ENCODE data around the gene ZNF367. TPM values are rescaled to one million over a fixed set of nuclear protein-coding genes. Genes with fewer than 3 reads are reported as not detected.
A peak's percentile ranks its signal among the peaks of the same experiment; 100 is the strongest.

ZNF367 gene
- polyA plus RNA-seq, 1 donor = 8.2 TPM

DNA sequence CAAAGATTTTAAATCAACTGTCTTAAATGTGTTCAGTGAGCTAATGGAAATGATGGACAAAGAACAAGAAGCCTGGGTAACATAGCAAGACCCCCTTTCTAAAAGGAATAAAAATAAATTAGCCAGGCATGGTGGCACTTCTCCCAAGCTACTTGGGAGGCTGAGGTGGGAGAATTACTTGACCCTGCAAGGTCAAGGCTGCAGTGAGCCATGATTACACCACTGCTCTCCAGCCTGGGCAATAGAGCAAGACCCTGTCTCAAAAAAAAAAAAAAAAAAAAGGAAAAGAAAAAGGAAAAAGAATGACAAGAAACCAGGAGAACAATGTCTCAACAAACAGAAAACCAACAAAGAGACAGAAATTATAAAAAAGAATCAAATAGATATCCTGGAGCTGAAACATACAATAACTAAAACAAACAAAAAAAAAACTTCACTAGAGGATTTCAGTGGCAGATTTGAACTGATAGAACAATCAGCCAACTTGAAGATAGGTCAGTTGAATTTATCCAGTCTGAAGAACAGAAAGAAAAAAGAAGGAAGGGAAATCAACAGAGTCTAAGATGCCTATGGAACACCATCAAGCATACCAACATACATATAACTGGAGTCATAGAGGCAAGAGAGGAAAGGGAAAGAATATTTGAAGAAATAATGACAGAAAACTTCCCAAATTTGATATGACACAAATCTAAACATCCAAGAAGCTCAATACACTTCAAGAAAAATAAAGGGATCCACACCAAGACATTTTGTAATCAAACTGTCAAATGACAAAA lies 17.8 kb downstream of the ZNF367 start:
- Histone ChIP-seq H3K9me3 (ENCODE audit: control insufficient read depth, low read depth, low read length) (peaks cover 6% of the 10 kb centered on the region), H3K36me3 (ENCODE audit: control insufficient read depth, insufficient read depth, low read length) (no peaks in the 10 kb centered on the region), H3K27ac (ENCODE audit: low read length) (no peak overlapping the region), H3K4me1 (ENCODE audit: control insufficient read depth, insufficient read depth, low read length) (no peaks in the 10 kb centered on the region), H3K4me3 (ENCODE audit: low read length) (no peak overlapping the region), H3K27me3 (ENCODE audit: control insufficient read depth, insufficient read depth, low read length) (no peaks in the 10 kb centered on the region)
- DNase-seq = no peak

DNA sequence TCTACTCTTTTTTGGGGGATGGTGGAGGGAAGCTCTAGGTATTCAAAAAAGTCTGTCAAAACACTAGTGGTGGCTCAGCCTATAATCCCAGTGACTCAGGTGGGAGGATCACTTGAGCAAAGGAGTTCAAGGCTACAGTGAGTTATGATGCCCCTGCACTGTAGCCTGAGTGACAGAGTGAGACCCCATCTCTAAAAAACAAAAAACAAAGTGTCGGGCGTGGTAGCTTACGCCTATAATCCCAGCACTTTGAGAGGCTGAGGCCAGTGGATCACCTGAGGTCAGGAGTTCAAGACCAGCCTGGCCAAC lies 18.9 kb downstream of the ZNF367 start:
- Histone ChIP-seq H3K9me3 (ENCODE audit: control insufficient read depth, low read depth, low read length) (peaks cover 6% of the 10 kb centered on the region), H3K27ac (ENCODE audit: low read length) (peak overlapping the region; percentile 50), H3K27me3 (ENCODE audit: control insufficient read depth, insufficient read depth, low read length) (no peaks in the 10 kb centered on the region), H3K4me3 (ENCODE audit: low read length) (no peak overlapping the region), H3K4me1 (ENCODE audit: control insufficient read depth, insufficient read depth, low read length) (no peaks in the 10 kb centered on the region), H3K36me3 (ENCODE audit: control insufficient read depth, insufficient read depth, low read length) (no peaks in the 10 kb centered on the region)
- no peak for DNase-seq
- WGBS (ENCODE audit: insufficient coverage, low lambda C conversion rate) = no CpG with 5 or more reads among the region's 3 CpGs

DNA sequence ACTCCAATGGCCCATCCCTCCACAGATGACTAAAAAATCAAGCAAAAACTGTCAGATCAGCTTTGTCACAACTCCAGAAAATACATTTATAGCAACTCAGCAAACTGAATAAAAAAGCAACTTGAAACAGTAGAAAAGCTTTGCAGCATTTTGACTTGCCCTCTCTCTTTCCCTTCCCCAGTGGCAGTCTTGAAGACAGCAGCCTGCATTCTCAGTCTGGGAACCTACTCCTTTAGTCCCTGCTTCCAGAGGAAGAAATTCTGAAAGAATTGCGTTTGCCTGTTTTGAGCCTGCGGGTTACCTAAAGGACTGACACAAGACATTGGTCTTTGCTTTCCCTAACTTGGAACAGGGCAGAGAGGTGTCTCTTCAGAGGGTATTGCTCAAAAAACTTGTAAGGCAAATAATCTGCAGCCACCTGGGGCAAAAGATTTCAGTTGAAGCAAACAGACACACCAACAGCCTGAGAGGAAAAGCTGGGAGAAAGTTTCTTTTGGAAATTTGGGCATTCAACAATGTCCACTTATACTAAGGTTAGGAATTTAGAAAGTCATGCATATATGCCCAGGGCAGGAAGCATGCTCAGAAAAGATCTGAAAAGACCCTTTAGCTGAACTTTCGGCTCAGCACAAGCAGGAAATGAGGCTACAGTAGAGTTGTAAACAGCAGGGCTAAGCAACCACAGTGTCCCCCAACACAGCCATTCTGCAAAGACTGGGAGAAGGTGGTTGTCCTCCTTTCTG lies 19.4 kb downstream of the ZNF367 start:
- WGBS (ENCODE audit: insufficient coverage, low lambda C conversion rate) = no CpG with 5 or more reads among the region's 3 CpGs
- no peak for DNase-seq
- peaks cover 6% of the 10 kb centered on the region for H3K9me3 ChIP-seq (ENCODE audit: control insufficient read depth, low read depth, low read length)
- H3K27me3 ChIP-seq (ENCODE audit: control insufficient read depth, insufficient read depth, low read length) = no peaks in the 10 kb centered on the region
- peak overlapping the region; percentile 50 for H3K27ac ChIP-seq (ENCODE audit: low read length)
- no peak overlapping the region for H3K4me3 ChIP-seq (ENCODE audit: low read length)
- no peaks in the 10 kb centered on the region for H3K4me1 ChIP-seq (ENCODE audit: control insufficient read depth, insufficient read depth, low read length)
- H3K36me3 ChIP-seq (ENCODE audit: control insufficient read depth, insufficient read depth, low read length) = no peaks in the 10 kb centered on the region

DNA sequence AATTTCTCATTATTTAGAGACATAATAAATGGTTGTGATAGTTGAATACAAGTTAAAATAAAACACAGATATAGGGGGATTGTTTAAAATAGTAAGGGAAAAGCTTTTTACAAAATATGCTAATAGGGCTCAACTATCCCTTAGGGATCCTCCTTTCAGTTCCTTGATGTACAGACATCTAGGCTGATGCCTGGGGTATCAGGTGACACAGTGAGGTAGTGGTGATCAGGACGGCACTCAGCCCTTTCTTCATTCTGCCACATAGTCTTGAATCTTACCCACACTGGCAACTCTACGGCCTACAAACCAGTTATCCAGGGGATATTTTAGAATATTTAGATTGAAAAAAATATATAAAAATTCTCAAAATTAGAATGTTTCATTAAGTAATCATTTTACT lies 22.2 kb downstream of the ZNF367 start:
- no CpG with 5 or more reads among the region's 2 CpGs for WGBS (ENCODE audit: insufficient coverage, low lambda C conversion rate)

DNA sequence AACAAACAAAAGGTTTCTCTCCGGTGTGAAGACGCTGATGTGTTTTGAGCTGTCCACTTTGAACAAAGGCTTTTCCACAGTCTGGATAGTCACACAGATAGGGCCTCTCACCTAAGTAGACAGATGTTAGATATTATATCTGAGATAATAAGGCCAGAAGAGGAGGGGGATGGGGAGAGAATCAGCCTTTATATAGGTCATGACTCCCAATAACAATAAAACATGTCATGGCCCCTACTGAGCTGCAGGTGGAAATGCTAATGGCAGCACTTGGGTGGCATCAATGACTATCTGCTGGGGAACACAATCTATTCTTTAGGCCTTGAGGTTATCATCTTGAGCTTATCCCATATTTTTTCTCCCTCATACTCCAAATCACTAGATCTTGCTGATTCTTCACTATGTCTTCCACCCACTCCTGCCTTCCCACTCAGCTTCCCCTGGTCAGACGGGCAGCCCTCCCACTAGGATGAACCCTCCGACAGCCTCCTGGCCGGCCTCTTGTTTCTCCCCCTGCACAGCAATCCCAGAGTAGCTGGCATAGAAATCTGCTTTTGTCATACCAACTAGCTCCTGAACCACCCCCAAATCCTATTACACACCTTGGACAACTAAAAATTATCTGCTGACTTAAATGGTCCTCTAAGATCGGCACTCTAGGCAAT lies 23.2 kb downstream of the ZNF367 start:
- Histone ChIP-seq H3K9me3 (ENCODE audit: control insufficient read depth, low read depth, low read length) (no peaks in the 10 kb centered on the region), H3K4me1 (ENCODE audit: control insufficient read depth, insufficient read depth, low read length) (peaks cover 20% of the 10 kb centered on the region), H3K36me3 (ENCODE audit: control insufficient read depth, insufficient read depth, low read length) (peaks cover 3% of the 10 kb centered on the region), H3K27me3 (ENCODE audit: control insufficient read depth, insufficient read depth, low read length) (no peaks in the 10 kb centered on the region), H3K27ac (ENCODE audit: low read length) (no peak overlapping the region), H3K4me3 (ENCODE audit: low read length) (no peak overlapping the region)
- WGBS (ENCODE audit: insufficient coverage, low lambda C conversion rate) = 67% methylated on average over 1 of the region's 6 CpGs
- DNase-seq = no peak

More for the DNA sequence above, 22.2 kb downstream of the ZNF367 start:
- H3K27ac ChIP-seq (ENCODE audit: low read length) = no peak overlapping the region
- no peak overlapping the region for H3K4me3 ChIP-seq (ENCODE audit: low read length)
- DNase-seq = no peak
- peaks cover 10% of the 10 kb centered on the region for H3K4me1 ChIP-seq (ENCODE audit: control insufficient read depth, insufficient read depth, low read length)
- no peaks in the 10 kb centered on the region for H3K27me3 ChIP-seq (ENCODE audit: control insufficient read depth, insufficient read depth, low read length)
- peaks cover 3% of the 10 kb centered on the region for H3K36me3 ChIP-seq (ENCODE audit: control insufficient read depth, insufficient read depth, low read length)
- peaks cover 4% of the 10 kb centered on the region for H3K9me3 ChIP-seq (ENCODE audit: control insufficient read depth, low read depth, low read length)

DNA sequence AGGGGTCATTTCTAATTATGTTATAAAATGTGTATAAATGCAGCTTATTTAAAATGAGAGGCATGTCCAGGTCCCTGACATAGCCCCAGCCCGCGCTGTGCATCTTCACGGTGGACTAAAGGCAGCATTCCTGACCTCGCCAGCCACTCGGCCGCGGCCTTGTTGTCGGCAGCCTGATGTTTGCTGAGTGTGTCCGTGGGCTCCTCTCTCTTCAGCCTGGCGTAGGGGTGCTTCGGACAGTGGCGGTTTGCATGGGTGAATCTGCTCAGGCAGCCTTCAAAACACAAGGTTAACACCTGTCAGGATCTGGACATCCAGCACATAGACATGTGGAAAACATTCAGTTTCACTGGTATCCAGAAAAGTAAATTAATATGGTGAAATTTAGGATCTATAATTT lies 25.9 kb downstream of the ZNF367 start:
- H3K4me3 ChIP-seq (ENCODE audit: low read length) = no peak overlapping the region
- no peak for DNase-seq

DNA sequence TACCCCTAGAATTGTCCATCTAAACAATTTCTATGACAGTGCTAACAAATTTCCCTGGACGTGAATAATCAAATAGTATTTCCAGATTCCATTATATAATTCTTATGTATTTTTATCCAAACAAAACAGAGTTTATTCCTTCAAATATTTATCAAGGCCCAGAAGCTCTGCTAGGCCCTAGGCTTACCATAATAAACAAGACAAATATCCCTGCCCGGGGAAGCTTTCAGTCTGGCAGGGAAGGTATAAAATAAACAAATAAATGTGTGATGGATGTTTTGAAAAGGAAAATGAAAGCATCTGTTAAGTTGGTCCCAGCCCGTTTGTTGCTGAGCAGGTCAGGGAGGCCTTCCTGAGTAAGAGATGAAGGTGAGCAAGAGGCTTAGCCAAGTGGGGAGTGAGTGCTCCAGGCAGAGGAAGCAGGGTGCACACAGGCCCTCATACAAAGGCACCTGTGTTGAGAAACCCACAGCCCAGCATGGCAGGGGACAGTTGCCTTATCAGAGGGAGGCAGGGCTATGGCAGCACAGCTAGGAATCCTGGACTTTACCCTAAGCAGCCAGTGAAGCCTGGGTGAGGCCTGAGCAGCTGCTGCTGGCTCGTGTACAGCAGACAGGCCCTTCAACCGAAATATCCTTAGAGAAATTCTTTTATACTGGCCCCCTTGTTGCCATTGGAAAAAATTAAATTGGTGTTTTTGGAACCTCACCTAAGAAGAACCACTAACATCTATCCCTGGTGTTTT lies 27.0 kb downstream of the ZNF367 start:
- DNase-seq = peak; percentile 92 to 97
- no peaks in the 10 kb centered on the region for H3K27me3 ChIP-seq (ENCODE audit: control insufficient read depth, insufficient read depth, low read length)
- H3K9me3 ChIP-seq (ENCODE audit: control insufficient read depth, low read depth, low read length) = no peaks in the 10 kb centered on the region
- H3K27ac ChIP-seq (ENCODE audit: low read length) = peak overlapping the region; percentile 94
- H3K36me3 ChIP-seq (ENCODE audit: control insufficient read depth, insufficient read depth, low read length) = peaks cover 3% of the 10 kb centered on the region
- H3K4me1 ChIP-seq (ENCODE audit: control insufficient read depth, insufficient read depth, low read length) = peaks cover 25% of the 10 kb centered on the region
- H3K4me3 ChIP-seq (ENCODE audit: low read length) = no peak overlapping the region
- WGBS (ENCODE audit: insufficient coverage, low lambda C conversion rate) = 30% methylated on average over 2 of the region's 5 CpGs

More for the DNA sequence above, 25.9 kb downstream of the ZNF367 start:
- Histone ChIP-seq H3K27ac (ENCODE audit: low read length) (peak overlapping the region; percentile 94), H3K4me1 (ENCODE audit: control insufficient read depth, insufficient read depth, low read length) (peaks cover 21% of the 10 kb centered on the region), H3K27me3 (ENCODE audit: control insufficient read depth, insufficient read depth, low read length) (no peaks in the 10 kb centered on the region), H3K9me3 (ENCODE audit: control insufficient read depth, low read depth, low read length) (no peaks in the 10 kb centered on the region), H3K36me3 (ENCODE audit: control insufficient read depth, insufficient read depth, low read length) (peaks cover 3% of the 10 kb centered on the region)
- no CpG with 5 or more reads among the region's 12 CpGs for WGBS (ENCODE audit: insufficient coverage, low lambda C conversion rate)

DNA sequence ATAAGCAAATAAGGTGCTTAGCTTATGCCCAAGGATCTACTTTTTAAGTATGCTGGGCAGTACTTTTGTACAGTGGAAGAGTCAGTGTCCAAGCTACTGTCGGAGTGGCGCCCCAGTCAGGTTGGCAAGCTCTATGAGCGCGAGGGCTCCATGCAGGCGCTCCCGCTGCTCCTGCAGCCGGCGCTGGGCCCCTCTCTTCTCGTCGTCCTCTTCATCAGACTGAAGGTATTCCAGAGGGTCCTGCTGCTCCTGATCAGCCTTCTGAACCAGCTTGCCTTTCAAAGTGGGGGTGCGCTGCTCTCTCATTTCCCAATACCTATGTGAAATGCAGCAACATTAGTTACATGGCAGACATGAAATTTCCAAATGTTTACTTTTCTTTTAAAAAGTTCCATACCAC lies 30.0 kb downstream of the ZNF367 start:
- no peak for DNase-seq
- WGBS (ENCODE audit: insufficient coverage, low lambda C conversion rate) = no CpG with 5 or more reads among the region's 11 CpGs
- H3K9me3 ChIP-seq (ENCODE audit: control insufficient read depth, low read depth, low read length) = no peaks in the 10 kb centered on the region
- peaks cover 39% of the 10 kb centered on the region for H3K4me1 ChIP-seq (ENCODE audit: control insufficient read depth, insufficient read depth, low read length)
- H3K27me3 ChIP-seq (ENCODE audit: control insufficient read depth, insufficient read depth, low read length) = no peaks in the 10 kb centered on the region
- H3K36me3 ChIP-seq (ENCODE audit: control insufficient read depth, insufficient read depth, low read length) = peaks cover 3% of the 10 kb centered on the region
- no peak overlapping the region for H3K27ac ChIP-seq (ENCODE audit: low read length)
- H3K4me3 ChIP-seq (ENCODE audit: low read length) = no peak overlapping the region

DNA sequence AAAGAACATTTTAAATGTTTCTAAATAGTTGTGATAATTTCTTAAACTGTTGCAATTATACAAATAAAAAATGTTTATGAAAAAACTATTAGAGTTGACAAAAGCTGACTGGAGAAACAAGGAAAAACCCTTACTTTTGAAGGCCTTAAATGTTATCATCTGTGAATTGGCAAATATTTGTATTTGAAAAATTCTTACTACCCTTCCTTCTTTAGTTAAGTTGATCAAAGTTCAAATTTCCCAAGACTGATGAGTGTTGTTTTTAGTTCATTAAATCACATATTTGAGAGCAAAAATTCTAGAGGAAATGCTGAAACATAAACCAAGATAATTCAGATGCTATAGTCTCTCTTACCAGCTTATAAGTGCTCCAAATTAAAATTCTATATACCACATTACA lies 32.0 kb downstream of the ZNF367 start:
- Histone ChIP-seq H3K36me3 (ENCODE audit: control insufficient read depth, insufficient read depth, low read length) (no peaks in the 10 kb centered on the region), H3K27ac (ENCODE audit: low read length) (peak overlapping the region; percentile 8), H3K9me3 (ENCODE audit: control insufficient read depth, low read depth, low read length) (no peaks in the 10 kb centered on the region), H3K4me3 (ENCODE audit: low read length) (no peak overlapping the region), H3K4me1 (ENCODE audit: control insufficient read depth, insufficient read depth, low read length) (peaks cover 40% of the 10 kb centered on the region), H3K27me3 (ENCODE audit: control insufficient read depth, insufficient read depth, low read length) (no peaks in the 10 kb centered on the region)
- no peak for DNase-seq
